Erythroblast (primary cell): ENCODE data around the gene SRRM4.

Experiments
- DNase-seq, 2 experiments: peaks; one replicate each; lab custom pipeline; 2025; lab: John Stamatoyannopoulos, UW
- GATA1 ChIP-seq: IDR thresholded peaks from 2 replicates; pipeline ENCODE4 v1.6.1; 2011; ENCODE audit warnings: low read depth, mild to moderate bottlenecking, control low read depth, low read length, moderate library complexity
- POLR2A ChIP-seq: IDR thresholded peaks from 2 replicates; pipeline ENCODE4 v1.6.1; 2011; ENCODE audit warnings: mild to moderate bottlenecking, low read length

The SRRM4 gene

DNA sequence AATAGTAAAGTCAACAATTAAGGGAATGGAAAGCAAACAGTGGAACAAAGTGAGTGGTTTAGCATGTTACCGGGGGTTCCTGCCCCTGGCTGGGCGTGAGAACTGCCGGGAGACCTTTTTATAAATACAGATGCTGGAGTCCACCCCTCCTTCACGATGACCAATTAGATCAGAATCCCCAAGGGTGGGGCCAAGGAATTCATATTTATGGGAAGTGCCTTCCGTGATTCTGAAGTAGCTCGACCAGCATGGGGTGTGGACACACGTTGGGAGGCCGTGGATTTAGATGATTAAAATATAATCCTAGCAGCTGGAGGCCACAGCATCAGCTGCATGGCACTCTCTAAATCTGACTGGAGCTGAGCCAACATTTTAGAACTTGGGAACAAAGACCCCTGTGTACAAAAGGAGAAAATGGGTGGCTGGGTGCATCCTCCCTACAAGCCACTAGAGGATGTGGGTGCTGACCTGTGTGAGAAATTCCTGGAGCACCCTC, 87.9 kb downstream of the SRRM4 start:
- TF ChIP-seq GATA1 (no peak), POLR2A (no peak)

DNA sequence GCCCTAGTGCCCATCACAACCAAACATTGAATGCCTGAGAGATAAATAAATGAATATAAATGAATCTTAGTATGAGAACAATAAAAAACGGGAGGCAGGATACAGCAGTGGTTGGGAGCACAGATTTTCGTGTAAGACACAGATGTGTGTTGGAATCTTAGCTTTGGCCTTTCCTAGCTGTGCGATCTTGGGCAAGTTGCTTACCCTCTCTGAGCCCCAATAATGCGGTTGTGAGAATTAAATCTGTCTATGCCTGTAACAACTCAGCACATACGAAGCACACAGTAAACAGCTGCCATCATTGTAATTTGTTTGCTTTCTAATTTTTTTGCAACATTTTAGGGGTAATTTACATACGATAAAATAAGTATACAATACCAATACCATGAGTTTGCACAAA, 89.8 kb downstream of the SRRM4 start:
- TF ChIP-seq GATA1 (no peak), POLR2A (no peak)
- DNase-seq, result no peak

More for the DNA sequence above, 87.9 kb downstream of the SRRM4 start:
- no peak for DNase-seq

GRCh38 chr12:119071638-119072231, 90.4 kb downstream of the SRRM4 start:
- DNase-seq, result no peak
- TF ChIP-seq GATA1, result no peak
- no peak for TF ChIP-seq POLR2A

DNA sequence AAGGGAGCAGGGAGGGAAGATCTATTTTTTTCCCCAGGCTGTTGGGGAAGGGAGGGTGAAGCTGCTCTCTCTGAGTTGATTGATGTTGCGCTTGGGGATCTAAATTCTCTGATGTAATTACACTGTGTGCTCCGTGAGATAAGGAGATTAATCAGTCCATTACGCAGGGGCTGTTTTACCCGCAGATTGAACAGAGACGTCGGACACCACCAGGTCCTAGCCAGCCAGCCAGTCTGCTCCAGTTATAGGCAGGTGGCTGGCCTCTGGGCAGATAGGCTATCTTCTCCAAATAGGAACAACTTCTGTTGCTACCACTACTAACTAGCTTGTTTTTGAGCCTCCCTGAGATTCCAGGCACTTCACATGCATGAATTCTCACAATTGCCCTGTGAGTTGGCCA, 91.1 kb downstream of the SRRM4 start:
- TF ChIP-seq GATA1 (no peak), POLR2A (no peak)

DNA sequence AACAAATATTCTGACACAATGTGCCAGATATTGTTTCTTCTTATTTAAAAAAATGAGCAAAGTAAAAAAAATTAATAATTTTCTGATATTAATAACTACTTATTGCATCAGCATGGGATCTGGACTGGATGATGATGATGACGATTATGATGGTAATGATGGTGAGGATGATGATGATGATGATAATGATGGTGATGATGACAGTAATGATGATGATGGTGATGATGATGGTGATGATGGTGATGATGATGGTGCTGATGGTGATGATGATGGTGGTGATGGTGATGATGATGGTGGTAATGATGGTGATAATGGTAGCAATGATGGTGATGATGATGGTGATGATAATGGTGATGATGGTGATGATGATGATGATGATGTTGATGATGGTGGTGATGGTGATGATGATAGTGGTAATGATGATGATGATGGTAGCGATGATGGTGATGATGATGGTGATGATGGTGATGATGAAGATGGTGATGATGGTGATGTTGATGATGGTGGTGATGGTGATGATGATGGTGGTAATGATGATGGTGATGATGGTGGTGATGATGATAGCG, 94.0 kb downstream of the SRRM4 start:
- no peak for DNase-seq
- no peak for TF ChIP-seq GATA1

More for the DNA sequence above, 91.1 kb downstream of the SRRM4 start:
- no peak for DNase-seq

DNA sequence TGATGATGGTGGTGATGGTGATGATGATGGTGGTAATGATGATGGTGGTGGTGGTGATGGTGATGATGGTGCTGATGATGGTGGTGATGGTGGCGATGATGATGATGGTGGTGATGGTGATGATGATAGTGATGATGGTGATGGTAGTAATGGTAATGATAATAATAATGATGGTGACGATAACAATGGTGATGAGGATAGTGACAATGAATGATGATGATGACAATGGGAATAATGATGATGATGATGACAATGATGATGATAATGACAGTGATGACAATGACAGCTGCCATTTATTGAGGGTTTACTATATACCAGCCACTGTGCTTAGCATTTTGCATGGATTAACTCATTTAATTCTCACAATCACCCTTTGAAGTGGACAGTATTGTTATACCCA, 94.6 kb downstream of the SRRM4 start:
- TF ChIP-seq POLR2A, result no peak
- no peak for TF ChIP-seq GATA1
- DNase-seq, result no peak

GRCh38 chr12:119079530-119079929, 98.2 kb downstream of the SRRM4 start:
- DNase-seq, result no peak
- TF ChIP-seq POLR2A, result no peak
- TF ChIP-seq GATA1, result no peak

- TF ChIP-seq GATA1, result no peak
- TF ChIP-seq POLR2A, result no peak
- DNase-seq, result no peak
These were observed 100.7 kb downstream of the SRRM4 start for GRCh38 chr12:119082016-119082415.

DNA sequence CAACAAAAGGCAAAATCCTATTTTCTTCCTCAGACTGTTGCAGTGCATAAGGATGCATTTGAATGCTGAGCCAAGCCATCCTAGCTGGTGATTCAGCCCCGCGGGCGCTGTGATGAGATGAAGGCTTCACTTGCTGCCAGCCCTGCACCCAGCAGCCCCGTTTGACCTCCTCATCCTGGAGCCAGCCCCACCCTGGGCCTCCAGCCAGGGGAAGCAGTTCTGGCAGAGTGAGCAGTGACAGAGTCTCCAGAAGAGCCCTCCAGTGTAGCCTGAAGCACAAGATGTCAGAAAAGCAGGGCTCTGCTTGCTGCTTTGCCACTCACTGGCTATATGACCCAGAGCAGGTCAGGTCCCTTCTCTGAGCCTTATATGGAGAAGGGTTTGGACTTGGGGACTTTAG, 101.2 kb downstream of the SRRM4 start:
- no peak for TF ChIP-seq GATA1
- no peak for DNase-seq

DNA sequence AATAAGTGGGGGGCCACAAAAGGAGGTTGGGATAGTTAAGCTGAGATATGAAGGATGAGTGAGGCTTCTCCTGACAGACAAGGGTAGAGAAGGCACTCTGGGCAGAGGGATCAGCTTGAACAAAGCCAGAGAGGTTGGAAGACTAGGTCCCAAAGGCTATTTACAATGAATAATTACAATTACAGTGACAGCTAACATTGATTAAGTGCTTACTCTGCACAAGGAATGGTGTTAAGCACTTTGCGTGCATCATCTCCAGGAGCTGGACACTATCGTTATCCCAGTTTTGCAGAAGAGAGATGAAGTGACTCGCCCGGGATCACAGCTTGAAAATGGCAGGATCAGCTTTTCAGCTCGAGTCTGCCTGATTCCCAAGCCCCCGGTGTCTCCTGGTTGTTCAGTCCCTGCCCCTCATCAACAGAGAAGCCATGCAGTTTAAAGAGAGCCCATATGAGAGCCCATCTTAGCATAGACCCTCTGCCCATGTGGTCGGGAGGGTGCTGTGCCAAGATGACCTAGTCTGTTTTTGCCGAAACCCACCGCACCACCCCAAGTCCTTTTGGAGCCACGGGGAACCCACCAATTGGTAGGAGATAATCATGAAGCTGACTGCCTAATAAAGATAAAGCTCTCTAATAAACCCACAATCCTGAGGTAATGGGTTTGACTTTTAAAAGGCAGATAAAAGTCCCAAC, 107.5 kb downstream of the SRRM4 start:
- DNase-seq, result no peak
- TF ChIP-seq POLR2A (no peak), GATA1 (no peak)

- no peak for TF ChIP-seq GATA1
- no peak for TF ChIP-seq POLR2A
These were observed 108.2 kb downstream of the SRRM4 start for GRCh38 chr12:119089380-119090013.

DNA sequence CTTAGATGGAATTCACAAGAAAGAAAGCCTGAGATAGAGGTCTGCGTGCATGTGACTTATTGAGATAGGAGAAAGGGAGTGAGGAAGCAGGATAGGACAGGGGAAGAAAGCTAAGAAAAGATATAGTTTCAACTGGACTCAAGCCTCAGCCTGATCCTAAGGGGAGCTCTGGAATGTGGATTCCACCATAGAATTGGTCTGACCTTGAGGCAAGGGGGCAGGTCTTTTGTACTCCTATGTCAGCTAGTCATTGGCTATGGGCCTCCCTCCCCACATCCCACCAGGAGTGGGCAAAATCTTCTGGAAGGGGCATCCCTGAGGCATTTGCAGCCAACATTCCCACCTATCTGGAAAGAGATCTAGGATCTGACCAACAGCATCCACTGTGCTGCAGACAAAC, 108.9 kb downstream of the SRRM4 start:
- TF ChIP-seq GATA1, result no peak
- no peak for TF ChIP-seq POLR2A

More at GRCh38 chr12:119089380-119090013, 108.2 kb downstream of the SRRM4 start:
- DNase-seq, result no peak

GRCh38 chr12:119090865-119091264, 109.5 kb downstream of the SRRM4 start:
- TF ChIP-seq GATA1 (no peak), POLR2A (no peak)
- no peak for DNase-seq

More for the DNA sequence above, 108.9 kb downstream of the SRRM4 start:
- no peak for DNase-seq

GRCh38 chr12:119096429-119097202, 115.3 kb downstream of the SRRM4 start:
- TF ChIP-seq GATA1, result no peak
- no peak for DNase-seq

DNA sequence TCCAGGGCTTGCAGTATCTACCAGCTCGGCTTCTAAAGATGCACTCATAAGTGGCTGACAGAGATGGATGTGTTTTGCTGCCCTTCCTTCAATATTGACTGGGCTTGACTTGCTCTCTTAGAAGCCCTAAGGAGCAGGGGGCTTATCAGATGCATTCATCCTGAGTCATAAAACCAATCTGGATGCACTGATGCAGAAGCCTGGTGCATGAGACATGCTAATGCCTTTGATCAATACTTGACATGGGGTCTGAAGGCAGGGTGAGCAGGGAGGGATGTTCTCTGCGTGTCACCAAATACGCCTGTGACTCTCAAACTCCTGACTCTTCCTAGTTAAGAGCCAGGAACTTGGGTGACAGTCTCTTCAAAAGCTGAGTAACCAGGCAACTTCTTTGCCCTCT, 119.6 kb downstream of the SRRM4 start:
- DNase-seq, result no peak
- TF ChIP-seq GATA1, result no peak
- TF ChIP-seq POLR2A, result no peak
